NCI-H146 treated with DMSO at 0.1 percent for 48 hours (cell line): ENCODE results near the gene RLBP1.
A peak's percentile ranks its signal among the peaks of the same experiment; 100 is the strongest.

Experiments used
- DNase-seq: peaks from one replicate; lab custom pipeline; 2025; ENCODE audit not compliant: unreplicated experiment; lab: John Stamatoyannopoulos, UW

The RLBP1 gene

GRCh38 chr15:89206908-89207331, 14.5 kb downstream of the RLBP1 start:
- peak; percentile 41 for DNase-seq

- no peak for DNase-seq
These were observed 15.3 kb downstream of the RLBP1 start for GRCh38 chr15:89205991-89206585.

GRCh38 chr15:89203705-89204273, 17.6 kb downstream of the RLBP1 start:
- no peak for DNase-seq

GRCh38 chr15:89201465-89202005, 19.8 kb downstream of the RLBP1 start:
- DNase-seq: no peak

GRCh38 chr15:89200182-89200581, 21.2 kb downstream of the RLBP1 start:
- DNase-seq: no peak

- DNase-seq: no peak
These were observed 21.6 kb downstream of the RLBP1 start for GRCh38 chr15:89199746-89200145.

GRCh38 chr15:89198934-89199333, 22.4 kb downstream of the RLBP1 start:
- no peak for DNase-seq

GRCh38 chr15:89198196-89198595, 23.2 kb downstream of the RLBP1 start:
- no peak for DNase-seq

- DNase-seq: no peak
These were observed 23.8 kb downstream of the RLBP1 start for GRCh38 chr15:89197503-89197971.

- DNase-seq: no peak
These were observed 24.4 kb downstream of the RLBP1 start for GRCh38 chr15:89196994-89197393.

- no peak for DNase-seq
These were observed 25.1 kb downstream of the RLBP1 start for GRCh38 chr15:89196241-89196640.

GRCh38 chr15:89195836-89196235, 25.5 kb downstream of the RLBP1 start:
- DNase-seq: no peak

- DNase-seq: no peak
These were observed 26.8 kb downstream of the RLBP1 start for GRCh38 chr15:89194608-89195007.

GRCh38 chr15:89192766-89193165, 28.6 kb downstream of the RLBP1 start:
- DNase-seq: no peak

- DNase-seq: no peak
These were observed 29.2 kb downstream of the RLBP1 start for GRCh38 chr15:89192136-89192535.

GRCh38 chr15:89187986-89188514, 33.3 kb downstream of the RLBP1 start:
- DNase-seq: no peak

GRCh38 chr15:89187301-89187985, 33.9 kb downstream of the RLBP1 start:
- DNase-seq: no peak

- DNase-seq: no peak
These were observed 34.6 kb downstream of the RLBP1 start for GRCh38 chr15:89186803-89187202.

- no peak for DNase-seq
These were observed 36.4 kb downstream of the RLBP1 start for GRCh38 chr15:89184886-89185526.

GRCh38 chr15:89184357-89184756, 37.0 kb downstream of the RLBP1 start:
- DNase-seq: peak; percentile 26
